Mesenchymal stem cell (in vitro differentiated cells and primary cell): ENCODE results near the gene SYNE3. TPM values are rescaled to one million over a fixed set of nuclear protein-coding genes. Genes with fewer than 3 reads are reported as not detected.

Source experiments
- DNase-seq: peaks from one replicate; pipeline ENCODE4 v3.0.0-alpha.2; 2013
- H2AFZ ChIP-seq: one replicate; pipeline ENCODE4 v1.6.1; 2013; ENCODE audit warnings: low read depth, mild to moderate bottlenecking, control low read depth, inconsistent platforms, low read length, moderate library complexity
- H2AK5ac ChIP-seq: 2 replicates; pipeline ENCODE4 v1.6.1; 2013; ENCODE audit warnings: low read length, moderate library complexity, mild to moderate bottlenecking, inconsistent platforms; ENCODE audit not compliant: severe bottlenecking
- H2BK120ac ChIP-seq: one replicate; pipeline ENCODE4 v1.6.1; 2013; ENCODE audit warnings: low read depth, mild to moderate bottlenecking, inconsistent platforms, low read length, moderate library complexity
- H2BK12ac ChIP-seq, 2 experiments: one replicate each; pipeline ENCODE4 v1.6.1; 2013; ENCODE audit warnings: inconsistent platforms in 2 of 2, low read length in 2 of 2, mild to moderate bottlenecking in 2 of 2, moderate library complexity in 2 of 2, control low read depth in 1 of 2
- H2BK15ac ChIP-seq: one replicate; pipeline ENCODE4 v1.6.1; 2013; ENCODE audit warnings: mild to moderate bottlenecking, low read depth, inconsistent platforms; ENCODE audit not compliant: poor library complexity, severe bottlenecking
- H2BK5ac ChIP-seq: 2 replicates; pipeline ENCODE4 v1.6.1; 2013; ENCODE audit warnings: low read depth, mild to moderate bottlenecking, low read length, control low read depth, inconsistent platforms; ENCODE audit not compliant: poor library complexity, severe bottlenecking
- H3K14ac ChIP-seq, 2 experiments: one replicate each; pipeline ENCODE4 v1.6.1; 2013; ENCODE audit warnings: inconsistent platforms in 2 of 2, low read length in 2 of 2, control low read depth in 1 of 2, mild to moderate bottlenecking in 1 of 2, moderate library complexity in 1 of 2
- H3K18ac ChIP-seq, 2 experiments: one replicate each; pipeline ENCODE4 v1.6.1; 2013; ENCODE audit warnings: inconsistent platforms in 2 of 2, low read length in 2 of 2, control low read depth in 1 of 2, low read depth in 1 of 2, mild to moderate bottlenecking in 1 of 2
- H3K23ac ChIP-seq, 2 experiments: one replicate each; pipeline ENCODE4 v1.6.1; 2013; ENCODE audit warnings: inconsistent platforms in 2 of 2, low read length in 2 of 2, mild to moderate bottlenecking in 2 of 2, moderate library complexity in 2 of 2, control low read depth in 1 of 2
- H3K27ac ChIP-seq: 2 replicates; pipeline ENCODE4 v1.5.1; 2013; ENCODE audit warnings: mild to moderate bottlenecking, moderate library complexity, low read length, control low read depth, inconsistent platforms; ENCODE audit not compliant: poor library complexity, severe bottlenecking
- H3K27me3 ChIP-seq, 2 experiments: 2 replicates each; pipeline versions ENCODE4 v1.6.1 to v1.7.0; 2013; ENCODE audit warnings: low read length in 2 of 2, mild to moderate bottlenecking in 2 of 2, moderate library complexity in 2 of 2, control low read depth in 1 of 2, inconsistent platforms in 1 of 2; ENCODE audit not compliant: control insufficient read depth in 1 of 2, insufficient read depth in 1 of 2
- H3K36me3 ChIP-seq, 2 experiments: 2 replicates each; pipeline versions ENCODE4 v1.6.1 to v1.7.0; 2013; ENCODE audit warnings: low read length in 2 of 2, control low read depth in 1 of 2, inconsistent platforms in 1 of 2, low read depth in 1 of 2, mild to moderate bottlenecking in 1 of 2; ENCODE audit not compliant: insufficient read depth in 2 of 2, control insufficient read depth in 1 of 2
- H3K4ac ChIP-seq, 2 experiments: one replicate each; pipeline ENCODE4 v1.6.1; 2013; ENCODE audit warnings: inconsistent platforms in 2 of 2, low read length in 2 of 2, mild to moderate bottlenecking in 2 of 2, moderate library complexity in 2 of 2, control low read depth in 1 of 2, low read depth in 1 of 2
- H3K4me1 ChIP-seq: 2 replicates; pipeline ENCODE4 v1.6.1; 2013; ENCODE audit warnings: low read depth, low read length, control low read depth; ENCODE audit not compliant: control insufficient read depth, insufficient read depth
- H3K4me2 ChIP-seq: 2 replicates; pipeline ENCODE4 v1.6.1; 2013; ENCODE audit warnings: low read length, mild to moderate bottlenecking, inconsistent platforms; ENCODE audit not compliant: poor library complexity, severe bottlenecking
- H3K4me3 ChIP-seq, 2 experiments: 2 replicates each; pipeline versions ENCODE4 v1.5.1 to v1.7.0; 2013; ENCODE audit warnings: low read length in 2 of 2, mild to moderate bottlenecking in 2 of 2, control low read depth in 1 of 2, low read depth in 1 of 2; ENCODE audit not compliant: insufficient read depth in 1 of 2
- H3K79me1 ChIP-seq: replicated peaks from 2 replicates; pipeline ENCODE4 v1.6.1; 2013; ENCODE audit warnings: mild to moderate bottlenecking, control low read depth, low read length, inconsistent platforms; ENCODE audit not compliant: poor library complexity, severe bottlenecking
- H3K9ac ChIP-seq: 2 replicates; pipeline ENCODE4 v1.7.0; 2013; ENCODE audit warnings: mild to moderate bottlenecking, low read length, moderate library complexity
- H3K9me3 ChIP-seq: 2 replicates; pipeline ENCODE4 v1.7.0; 2013; ENCODE audit warnings: mild to moderate bottlenecking, low read length; ENCODE audit not compliant: control insufficient read depth
- H4K8ac ChIP-seq: one replicate; pipeline ENCODE4 v1.6.1; 2013; ENCODE audit warnings: inconsistent platforms, mild to moderate bottlenecking, low read length, moderate library complexity
- H4K91ac ChIP-seq: one replicate; pipeline ENCODE4 v1.6.1; 2013; ENCODE audit warnings: mild to moderate bottlenecking, low read length, inconsistent platforms
- whole genome bisulfite sequencing: methylation state at CpG from one replicate; pipeline ENCODE4 v1.1.7; 2013; ENCODE audit warnings: mixed read lengths; 5-methylcytosine and 5-hydroxymethylcytosine counted together
- polyA plus RNA-seq, 2 experiments: library from polyadenylated mRNA; stranded (reverse); fragments of 200-250 nt; gene quantifications; one replicate each; pipeline ENCODE4 v1.2.3, GENCODE V29; 2013

The SYNE3 gene
- 4.1 TPM for polyA plus RNA-seq (2013, experiment 1 of 2)
- polyA plus RNA-seq (2013, experiment 2 of 2) = 3.9 TPM

GRCh38 chr14:95516554-95517181 is at the start of gene SYNE3:
SYNE3 (minus strand) TSS chr14:95516650; CDS start chr14:95475821, 40,829 bp downstream.
- Histone ChIP-seq H3K36me3 (no peaks in the 10 kb centered on the region), H2BK12ac (peak within 1 kb of the TSS; percentile 59 to 93), H4K91ac (peak within 1 kb of the TSS; percentile 20), H2AFZ (no peak within 1 kb of the TSS), H3K27me3 (no peaks in the 10 kb centered on the region), H3K27ac (peak within 1 kb of the TSS; percentile 33), H2BK5ac (peak within 1 kb of the TSS; percentile 24), H3K4me3 (peak within 1 kb of the TSS; percentile 53 to 85), H3K23ac (peak within 1 kb of the TSS in 1 of 2 experiments; percentile 31), H4K8ac (peak within 1 kb of the TSS; percentile 79), H3K14ac (peak within 1 kb of the TSS in 1 of 2 experiments; percentile 82), H3K18ac (peak within 1 kb of the TSS; percentile 87 to 88), H2AK5ac (no peak within 1 kb of the TSS), H3K4me2 (peak within 1 kb of the TSS; percentile 87), H3K4ac (peak within 1 kb of the TSS; percentile 73 to 95), H3K9me3 (no peaks in the 10 kb centered on the region), H3K4me1 (peaks cover 25% of the 10 kb centered on the region), H3K79me1 (peaks cover 2% of the 10 kb centered on the region), H2BK15ac (peak within 1 kb of the TSS; percentile 82), H3K9ac (peak within 1 kb of the TSS; percentile 87), H2BK120ac (peak within 1 kb of the TSS; percentile 71)
- 15% methylated on average over 19 of the region's 60 CpGs for WGBS
- no peak for DNase-seq

- H2BK12ac ChIP-seq = no peak overlapping the region
- H3K4ac ChIP-seq = no peak overlapping the region
- no peak overlapping the region for H3K18ac ChIP-seq
- H3K79me1 ChIP-seq = no peaks in the 10 kb centered on the region
- peaks cover 5% of the 10 kb centered on the region for H3K4me1 ChIP-seq
- H2AFZ ChIP-seq = no peak overlapping the region
- no peak overlapping the region for H3K14ac ChIP-seq
- WGBS = 65% methylated on average over 4 of the region's 4 CpGs
- no peak overlapping the region for H2BK15ac ChIP-seq
- H4K8ac ChIP-seq = no peak overlapping the region
- no peaks in the 10 kb centered on the region for H3K9me3 ChIP-seq
- no peak overlapping the region for H2AK5ac ChIP-seq
- H3K9ac ChIP-seq = no peak overlapping the region
- no peak overlapping the region for H2BK5ac ChIP-seq
- no peak overlapping the region for H3K23ac ChIP-seq
- no peak overlapping the region for H3K4me2 ChIP-seq
- no peak for DNase-seq
- no peaks in the 10 kb centered on the region for H3K36me3 ChIP-seq
- H2BK120ac ChIP-seq = no peak overlapping the region
- peaks cover 15 to 31% of the 10 kb centered on the region in 2 experiments for H3K27me3 ChIP-seq
- no peak overlapping the region for H3K4me3 ChIP-seq
- H3K27ac ChIP-seq = no peak overlapping the region
- no peak overlapping the region for H4K91ac ChIP-seq
Measured at GRCh38 chr14:95564060-95564459, 47.6 kb upstream of the SYNE3 start.

GRCh38 chr14:95562892-95563685 is 46.6 kb upstream of the SYNE3 start:
- H3K18ac ChIP-seq = no peak overlapping the region
- no peak overlapping the region for H2AFZ ChIP-seq
- H3K14ac ChIP-seq = no peak overlapping the region
- no peak overlapping the region for H2AK5ac ChIP-seq
- no peak overlapping the region for H3K4ac ChIP-seq
- H3K9ac ChIP-seq = peak overlapping the region; percentile 15
- no peak overlapping the region for H4K91ac ChIP-seq
- H4K8ac ChIP-seq = no peak overlapping the region
- no peak overlapping the region for H2BK120ac ChIP-seq
- H2BK5ac ChIP-seq = no peak overlapping the region
- 86% methylated on average over 16 of the region's 18 CpGs for WGBS
- H3K9me3 ChIP-seq = no peaks in the 10 kb centered on the region
- no peak overlapping the region for H2BK15ac ChIP-seq
- H3K23ac ChIP-seq = no peak overlapping the region
- peaks cover 5% of the 10 kb centered on the region for H3K4me1 ChIP-seq
- H3K27ac ChIP-seq = no peak overlapping the region
- H3K4me3 ChIP-seq = peak overlapping the region in 1 of 2 experiments; percentile 77
- no peak overlapping the region for H2BK12ac ChIP-seq
- no peaks in the 10 kb centered on the region for H3K36me3 ChIP-seq
- H3K27me3 ChIP-seq = peaks cover 15 to 25% of the 10 kb centered on the region in 2 experiments
- H3K4me2 ChIP-seq = no peak overlapping the region
- peak; percentile 39 for DNase-seq
- H3K79me1 ChIP-seq = no peaks in the 10 kb centered on the region

GRCh38 chr14:95561001-95561412 is 44.6 kb upstream of the SYNE3 start:
- peak; percentile 77 for DNase-seq
- 26% methylated on average over 14 of the region's 14 CpGs for whole genome bisulfite sequencing
- H3K27ac ChIP-seq = no peak overlapping the region

More at GRCh38 chr14:95561001-95561412, 44.6 kb upstream of the SYNE3 start:
- no peak overlapping the region for H3K23ac ChIP-seq
- H2AK5ac ChIP-seq = no peak overlapping the region
- H3K36me3 ChIP-seq = no peaks in the 10 kb centered on the region
- no peak overlapping the region for H3K18ac ChIP-seq
- H2BK5ac ChIP-seq = no peak overlapping the region
- no peaks in the 10 kb centered on the region for H3K79me1 ChIP-seq
- H3K9ac ChIP-seq = no peak overlapping the region
- H3K4me2 ChIP-seq = no peak overlapping the region
- peaks cover 5% of the 10 kb centered on the region for H3K4me1 ChIP-seq
- no peaks in the 10 kb centered on the region for H3K9me3 ChIP-seq
- no peak overlapping the region for H2BK120ac ChIP-seq
- H2BK15ac ChIP-seq = no peak overlapping the region
- no peak overlapping the region for H4K8ac ChIP-seq
- peaks cover 15 to 25% of the 10 kb centered on the region in 2 experiments for H3K27me3 ChIP-seq
- no peak overlapping the region for H3K4me3 ChIP-seq
- no peak overlapping the region for H4K91ac ChIP-seq
- H2AFZ ChIP-seq = no peak overlapping the region
- H2BK12ac ChIP-seq = no peak overlapping the region
- H3K14ac ChIP-seq = no peak overlapping the region
- no peak overlapping the region for H3K4ac ChIP-seq
